ENCODE data around the gene NADK2.
"Not testable (repeated sequence)": the region's sequence is repeated elsewhere in the genome, so short reads cannot be mapped to it uniquely, and the experiment has no call there.

NADK2 gene, protein sequence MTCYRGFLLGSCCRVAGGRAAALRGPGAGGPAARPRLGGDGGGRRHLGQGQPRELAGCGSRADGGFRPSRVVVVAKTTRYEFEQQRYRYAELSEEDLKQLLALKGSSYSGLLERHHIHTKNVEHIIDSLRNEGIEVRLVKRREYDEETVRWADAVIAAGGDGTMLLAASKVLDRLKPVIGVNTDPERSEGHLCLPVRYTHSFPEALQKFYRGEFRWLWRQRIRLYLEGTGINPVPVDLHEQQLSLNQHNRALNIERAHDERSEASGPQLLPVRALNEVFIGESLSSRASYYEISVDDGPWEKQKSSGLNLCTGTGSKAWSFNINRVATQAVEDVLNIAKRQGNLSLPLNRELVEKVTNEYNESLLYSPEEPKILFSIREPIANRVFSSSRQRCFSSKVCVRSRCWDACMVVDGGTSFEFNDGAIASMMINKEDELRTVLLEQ

DNA sequence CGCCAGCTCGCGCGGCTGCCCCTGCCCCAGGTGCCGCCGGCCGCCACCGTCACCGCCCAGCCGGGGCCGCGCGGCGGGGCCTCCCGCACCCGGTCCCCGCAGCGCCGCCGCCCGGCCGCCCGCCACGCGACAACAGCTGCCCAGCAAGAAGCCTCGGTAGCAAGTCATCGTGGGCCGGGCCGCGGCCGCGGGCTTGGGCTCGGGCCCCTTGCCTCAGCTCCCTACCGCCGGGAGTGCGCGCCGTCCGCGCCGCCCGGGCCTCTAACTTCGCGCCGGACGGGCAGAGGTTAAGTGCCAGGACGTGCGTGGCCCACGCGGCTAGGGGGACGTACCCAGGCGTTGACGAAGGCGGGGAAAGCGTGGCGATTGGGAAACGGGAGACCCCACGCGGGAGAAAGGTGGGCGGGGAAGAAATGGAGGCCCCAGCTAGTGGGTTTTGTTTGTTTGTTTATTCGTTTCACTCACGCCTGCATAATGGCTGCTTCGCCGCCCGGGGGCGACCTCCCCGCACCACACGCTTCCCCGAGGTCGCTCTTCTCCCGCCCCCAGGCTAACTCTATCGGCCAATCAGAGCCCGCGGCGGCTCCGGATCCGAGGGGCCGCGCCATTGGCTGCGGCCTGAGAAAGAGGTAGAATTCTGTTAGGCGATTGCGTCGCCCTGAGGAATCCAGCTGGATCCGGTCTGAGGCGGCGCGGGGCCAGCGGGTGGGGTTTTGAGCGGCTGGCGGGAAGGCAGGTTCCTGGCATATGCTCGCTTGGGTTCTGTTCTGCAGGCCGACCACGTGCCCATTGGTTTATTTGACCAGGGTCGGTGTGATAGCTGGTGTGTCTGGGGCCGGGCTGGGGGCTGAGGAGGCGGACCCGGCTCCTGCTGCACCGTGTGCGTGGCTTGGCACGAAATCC is at the start of gene NADK2:
Gene NADK2 (minus strand): TSS at position 295 of the 903 bp plus-strand sequence. CDS start 127 bp downstream, at position 168.
- peak; percentile 96 for DNase-seq

DNA sequence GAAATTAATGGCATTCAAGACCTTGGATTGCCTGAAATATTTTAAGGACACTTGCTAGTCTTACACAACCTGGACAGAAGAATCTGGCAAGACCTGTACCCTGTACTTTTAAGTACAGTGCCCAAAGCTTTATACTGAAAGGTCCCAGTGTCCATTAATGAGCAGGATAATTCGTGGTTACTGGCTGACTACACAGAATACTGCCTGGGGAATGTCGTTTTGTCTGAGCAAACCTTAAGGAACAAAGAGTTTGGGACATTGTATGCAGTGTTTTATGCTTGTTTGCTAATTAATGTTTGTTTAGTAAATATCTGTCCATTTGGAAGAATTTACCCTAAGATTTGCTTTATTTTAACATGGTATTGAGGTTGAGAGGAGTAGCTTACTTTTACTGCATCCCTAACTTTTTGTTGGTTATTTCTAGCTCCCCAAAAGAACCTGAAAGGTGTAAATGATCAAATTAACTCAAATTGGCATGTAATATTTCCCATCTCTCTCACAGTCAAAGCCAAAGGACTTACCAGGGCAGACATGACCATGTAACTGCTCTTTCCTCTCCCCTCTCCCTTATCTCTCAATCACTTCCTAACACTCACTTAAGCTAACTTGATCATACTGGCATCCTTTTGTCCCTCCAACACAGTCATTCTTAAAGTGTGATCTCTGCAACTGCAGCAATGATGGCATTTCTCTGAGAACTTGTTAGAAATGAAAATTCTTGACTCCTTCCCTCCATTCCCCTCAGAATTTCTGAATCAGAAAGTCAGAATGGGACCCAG is 44.3 kb upstream of the NADK2 start:
- DNase-seq, result no peak

DNA sequence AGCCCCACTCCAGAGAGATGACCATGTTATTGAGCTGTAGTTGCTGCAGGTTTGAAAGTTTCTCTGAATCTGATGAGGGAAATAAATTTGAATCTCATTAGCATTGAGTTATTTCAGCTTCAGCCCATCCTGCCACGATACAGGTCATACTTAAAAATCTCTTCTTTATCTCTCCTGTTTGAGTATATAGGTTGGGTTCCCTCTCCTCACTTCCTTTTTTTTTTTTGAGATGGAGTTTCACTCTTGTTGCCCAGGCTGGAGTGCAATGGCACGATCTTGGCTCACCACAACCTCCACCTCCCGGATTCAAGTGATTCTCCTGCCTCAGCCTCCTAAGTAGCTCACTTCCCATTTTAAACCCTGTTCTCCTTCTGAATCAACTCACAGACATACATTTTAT is 42.0 kb upstream of the NADK2 start:
- DNase-seq, result not testable (repeated sequence)

DNA sequence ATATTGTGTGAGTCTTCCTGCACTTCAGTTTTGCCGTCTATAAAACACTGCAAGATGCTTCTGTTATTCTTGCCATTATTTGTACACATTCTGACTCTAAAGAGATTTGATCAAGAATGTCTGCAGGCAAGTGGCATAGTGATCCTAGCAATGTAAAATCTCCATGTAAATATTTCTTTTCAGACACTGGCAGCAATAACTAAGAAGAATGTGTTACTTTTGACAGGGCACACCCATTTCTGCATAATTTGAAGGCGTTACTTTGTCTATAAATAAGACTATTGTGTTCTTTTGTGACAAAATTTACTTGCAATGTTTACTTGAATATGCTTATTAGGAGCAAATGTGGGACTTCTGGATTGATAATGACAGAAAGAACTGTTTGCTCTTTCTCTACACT is 39.9 kb upstream of the NADK2 start:
- no peak for DNase-seq

DNA sequence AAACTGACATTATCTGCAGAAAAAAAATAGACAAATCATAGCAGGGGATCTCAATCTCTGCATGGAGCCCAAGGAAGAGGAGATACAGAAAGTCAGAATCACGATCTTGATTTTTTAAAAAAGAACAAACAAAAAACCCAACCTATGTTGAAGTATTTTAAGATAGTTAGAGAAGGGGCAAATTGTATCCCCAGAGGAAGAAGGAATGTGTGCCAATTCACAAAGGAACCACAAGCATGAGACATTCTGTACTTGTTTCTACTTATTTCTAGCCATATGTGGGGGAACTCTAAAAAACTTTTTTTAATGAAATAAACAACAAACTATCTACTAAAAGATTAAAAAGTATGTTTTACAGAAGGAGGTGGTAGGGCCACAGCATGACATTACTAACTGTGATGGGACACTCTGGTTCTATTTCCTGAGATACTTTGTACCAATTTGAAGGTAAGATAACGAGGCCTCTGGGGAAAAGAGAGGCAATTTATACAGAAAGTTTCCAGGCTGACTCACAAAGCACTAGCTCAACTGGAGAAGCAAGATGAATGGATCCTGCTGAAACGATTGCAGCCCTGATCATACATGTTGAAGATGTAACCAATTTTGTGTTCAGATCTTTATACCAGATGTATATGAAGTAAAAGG is 37.5 kb upstream of the NADK2 start:
- DNase-seq, result no peak

DNA sequence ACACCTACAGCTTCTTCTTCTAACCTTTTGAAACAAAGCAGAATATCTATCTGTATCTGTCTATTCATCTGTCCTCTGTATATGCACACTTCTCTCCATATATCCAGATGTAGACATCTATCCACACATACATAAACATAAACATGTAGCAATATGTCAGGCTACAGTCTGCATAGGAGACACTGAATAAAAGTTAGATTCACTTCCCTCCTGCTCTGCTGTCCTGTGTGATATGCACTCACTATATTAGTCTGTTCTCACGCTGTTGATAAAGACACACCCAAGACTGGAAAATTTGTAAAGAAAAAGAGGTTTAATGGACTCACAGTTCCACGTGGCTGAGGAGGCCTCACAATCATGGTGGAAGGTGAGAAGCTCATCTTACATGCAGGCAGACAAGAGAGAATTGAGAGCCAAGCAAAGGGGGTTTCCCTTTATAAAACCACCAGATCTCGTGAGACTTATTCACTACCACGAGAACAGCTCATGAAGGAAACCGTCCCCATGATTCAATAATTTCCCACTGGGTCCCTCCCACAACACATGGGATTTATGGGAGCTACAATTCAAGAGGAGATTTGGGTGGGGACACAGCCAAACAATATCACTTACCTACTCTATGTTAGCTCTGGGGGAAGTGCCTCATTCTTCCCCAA is 35.9 kb upstream of the NADK2 start:
- no peak for DNase-seq

DNA sequence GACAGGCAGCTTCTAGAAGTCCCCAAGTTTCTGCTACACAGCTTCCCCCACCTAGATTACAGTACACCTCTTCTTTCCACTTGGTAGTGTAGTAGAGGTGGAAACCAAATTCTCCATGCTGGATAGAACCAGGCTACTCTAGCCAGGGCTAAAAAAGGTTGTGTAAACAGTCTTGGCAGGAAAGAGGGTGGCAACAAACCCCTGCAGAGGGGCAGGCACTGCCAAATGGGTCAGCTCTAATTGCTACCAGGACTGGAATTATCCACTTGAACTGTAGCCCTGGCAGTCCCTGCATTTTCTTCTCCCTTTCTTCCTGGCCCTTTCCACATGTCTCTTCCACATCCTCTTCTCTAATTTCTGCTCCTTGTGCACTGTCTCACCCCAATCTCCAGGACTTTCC is 35.1 kb upstream of the NADK2 start:
- DNase-seq, result no peak

DNA sequence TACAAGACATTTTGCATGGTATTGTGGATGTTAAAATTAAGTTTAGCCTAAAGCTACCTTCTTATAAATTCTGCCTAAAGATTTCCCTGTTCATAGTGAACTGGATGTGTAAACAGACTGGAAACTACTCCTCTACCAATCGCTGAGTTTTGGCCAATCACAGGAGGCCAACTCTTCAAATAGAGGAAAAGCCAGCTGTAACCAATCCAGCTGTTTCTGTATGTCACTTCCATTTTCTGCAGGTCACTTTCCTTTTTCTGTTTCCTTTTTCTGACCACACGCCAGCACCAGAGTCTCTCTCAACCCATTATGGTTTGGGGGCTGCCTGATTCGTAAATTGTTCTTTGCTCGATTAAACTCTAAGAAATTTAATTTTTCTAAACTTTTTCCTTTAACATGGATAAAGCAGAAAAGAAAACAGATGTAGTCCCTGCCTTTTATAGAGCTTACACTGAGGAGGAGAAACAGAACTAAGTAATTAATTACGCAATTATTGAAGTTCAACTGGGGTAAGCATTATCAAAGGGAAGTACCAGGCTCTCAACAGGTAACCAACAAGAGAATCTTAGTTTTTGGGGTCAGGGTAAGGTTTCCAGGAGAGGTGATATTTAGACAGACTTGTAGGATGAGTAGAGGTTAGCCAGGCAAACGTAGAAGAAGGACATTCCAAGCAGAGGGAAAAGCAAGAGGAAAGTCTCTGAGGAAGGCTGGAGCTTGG is 32.2 kb upstream of the NADK2 start:
- no peak for DNase-seq

DNA sequence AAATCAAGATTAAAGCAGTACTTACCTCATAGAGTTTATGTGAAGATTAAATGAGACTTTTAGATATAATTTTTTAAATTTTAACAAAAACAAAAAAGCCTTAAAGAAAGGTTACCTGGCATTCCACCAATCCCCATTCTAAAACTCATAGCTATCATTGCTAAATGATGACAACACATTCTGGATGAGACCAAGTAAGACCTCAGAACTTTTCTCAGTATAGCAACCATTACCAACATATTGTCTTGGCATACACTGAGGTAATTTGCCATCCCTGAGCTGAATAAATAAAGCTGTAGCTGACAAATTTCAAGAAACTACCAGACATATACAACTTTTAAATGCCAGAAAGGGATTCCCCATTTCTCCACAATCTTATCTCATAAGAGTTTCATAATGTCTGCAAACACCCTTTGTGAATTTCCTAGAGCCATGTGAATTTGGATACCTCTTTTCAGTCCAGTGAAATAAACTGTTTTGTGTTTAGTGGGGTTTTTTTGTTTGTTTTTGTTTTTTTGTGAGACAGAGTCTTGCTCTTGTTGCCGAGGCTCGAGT is 30.5 kb upstream of the NADK2 start:
- DNase-seq, result no peak

DNA sequence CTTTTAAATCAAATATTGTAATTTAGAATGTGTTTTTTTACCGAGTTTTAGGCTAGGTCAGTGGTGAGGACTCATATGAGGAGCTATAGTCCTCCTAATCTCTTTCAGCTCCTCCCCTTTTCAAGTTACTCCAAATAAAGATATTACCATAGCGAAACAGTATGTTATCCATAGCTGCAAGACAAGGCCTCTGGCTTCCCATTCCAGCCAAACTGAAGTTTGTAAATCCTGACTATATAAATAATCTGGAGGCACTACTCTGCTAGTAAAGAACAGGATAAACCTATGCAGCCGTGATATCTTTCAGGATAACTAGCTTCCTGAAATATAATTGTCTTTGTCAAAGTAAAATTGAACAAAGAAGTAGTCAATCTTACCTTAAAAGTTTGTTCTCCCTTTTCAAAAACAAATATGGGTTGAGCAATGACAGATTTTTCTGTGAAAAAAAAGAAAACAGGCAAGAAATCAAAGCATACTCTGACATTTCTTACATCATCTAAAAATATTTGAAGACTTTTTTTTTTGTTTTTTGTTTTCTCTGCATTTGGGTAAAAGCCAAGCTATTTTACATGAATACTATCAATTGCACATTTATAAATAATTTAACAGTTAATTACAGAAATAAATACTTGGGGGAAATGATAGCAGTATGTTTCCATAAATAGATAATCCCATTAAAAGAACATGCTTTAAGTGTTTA is 29.3 kb upstream of the NADK2 start:
- DNase-seq, result no peak

DNA sequence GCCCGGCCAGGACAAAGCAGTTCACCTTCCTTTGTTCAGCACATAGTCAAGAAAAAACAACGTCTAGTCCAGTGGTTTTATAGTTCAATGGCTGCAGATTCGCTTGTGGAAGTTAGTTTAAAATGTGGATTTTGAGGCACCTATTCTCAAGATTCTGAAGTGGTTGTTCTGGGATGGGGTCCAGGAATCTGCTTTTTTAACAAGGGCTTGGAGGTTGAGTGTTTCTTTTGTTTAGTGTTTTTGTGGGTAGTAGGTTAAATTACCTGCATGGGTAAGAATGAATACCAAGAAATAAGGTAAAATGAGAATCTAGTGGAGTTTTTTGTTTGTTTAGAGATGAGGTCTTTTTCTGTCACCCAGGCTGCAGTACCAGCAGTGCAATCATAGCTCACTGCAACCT is 28.4 kb upstream of the NADK2 start:
- no peak for DNase-seq

DNA sequence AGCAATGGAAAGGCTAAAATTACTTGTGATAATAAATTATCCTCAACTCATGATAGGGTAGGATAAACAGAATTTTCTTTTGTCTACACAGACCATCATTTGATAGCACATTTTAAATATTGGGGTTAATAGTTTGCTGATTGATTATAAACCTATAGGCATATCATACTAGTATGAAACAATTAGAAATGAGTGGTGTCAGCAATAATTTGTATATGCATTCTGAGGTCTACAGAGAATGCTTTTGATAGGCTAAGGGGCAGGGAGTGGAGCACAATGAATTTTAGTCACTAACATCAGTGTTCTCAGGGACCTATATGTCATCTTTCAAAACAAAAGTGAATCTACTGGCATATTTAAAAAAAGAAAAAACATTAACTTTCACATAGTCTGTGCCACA is 27.8 kb upstream of the NADK2 start:
- DNase-seq, result no peak

DNA sequence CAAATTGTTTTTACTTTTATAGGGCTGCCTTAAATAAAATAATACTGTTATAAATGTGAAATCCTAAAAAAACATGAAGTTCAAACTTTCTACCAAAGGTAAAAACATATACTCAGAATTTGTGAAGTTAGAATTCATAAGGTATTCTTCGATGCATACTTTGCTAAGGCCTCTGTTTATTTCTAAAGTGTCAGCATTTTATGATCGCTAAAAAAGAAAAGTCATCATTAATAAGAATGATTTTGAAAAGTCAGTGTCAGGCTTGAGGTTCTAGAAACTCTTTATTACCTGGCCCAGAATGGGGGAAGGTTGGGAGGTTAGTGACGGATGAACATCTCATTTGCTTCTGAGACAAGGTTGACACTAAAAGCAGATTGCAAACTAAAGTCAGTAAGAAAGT is 26.2 kb upstream of the NADK2 start:
- no peak for DNase-seq

DNA sequence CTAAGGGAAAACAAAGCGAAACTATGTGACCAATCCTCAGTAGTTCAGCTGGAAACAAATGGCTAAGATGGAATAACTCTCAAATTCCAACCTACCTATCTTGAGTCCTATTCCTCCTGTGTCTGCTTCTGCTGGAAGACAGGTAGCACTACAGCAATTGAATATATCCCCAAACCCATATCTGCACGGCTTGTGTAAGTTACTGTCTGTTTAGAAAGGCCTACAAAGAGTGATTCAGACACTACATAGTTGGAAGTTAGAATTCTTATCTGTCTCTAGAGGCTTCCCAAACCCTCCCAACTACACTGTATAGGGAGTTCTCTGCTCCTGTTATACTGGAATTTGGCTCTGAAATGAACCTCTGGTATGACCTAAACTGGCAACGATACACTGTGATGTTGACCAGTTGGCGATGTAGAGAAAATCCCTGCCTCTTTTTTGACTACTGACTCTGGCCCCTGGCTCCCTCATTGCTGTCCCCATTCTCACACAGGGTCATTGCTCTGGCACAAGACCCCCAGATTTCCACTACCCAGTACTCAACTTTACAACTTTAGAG is 22.6 kb upstream of the NADK2 start:
- DNase-seq, result no peak

DNA sequence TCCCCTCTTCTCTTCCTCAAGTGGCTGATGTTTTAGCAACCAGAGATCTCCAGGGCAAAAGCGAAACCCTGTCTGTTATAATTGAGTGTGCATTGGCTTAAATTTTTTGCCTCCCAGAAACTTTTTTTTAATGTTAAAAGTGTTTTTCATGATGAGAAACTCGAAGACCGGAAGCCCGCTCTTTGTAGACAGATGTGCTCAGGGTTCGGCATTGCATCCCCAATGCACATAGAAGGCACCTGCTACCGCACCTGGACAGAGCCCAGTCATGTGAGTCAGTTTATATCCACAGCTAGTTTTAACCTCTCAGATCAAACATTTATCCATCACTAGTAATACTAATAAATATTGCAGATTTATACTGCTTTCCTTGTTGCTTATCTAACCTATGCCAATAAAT is 19.5 kb upstream of the NADK2 start:
- no peak for DNase-seq

DNA sequence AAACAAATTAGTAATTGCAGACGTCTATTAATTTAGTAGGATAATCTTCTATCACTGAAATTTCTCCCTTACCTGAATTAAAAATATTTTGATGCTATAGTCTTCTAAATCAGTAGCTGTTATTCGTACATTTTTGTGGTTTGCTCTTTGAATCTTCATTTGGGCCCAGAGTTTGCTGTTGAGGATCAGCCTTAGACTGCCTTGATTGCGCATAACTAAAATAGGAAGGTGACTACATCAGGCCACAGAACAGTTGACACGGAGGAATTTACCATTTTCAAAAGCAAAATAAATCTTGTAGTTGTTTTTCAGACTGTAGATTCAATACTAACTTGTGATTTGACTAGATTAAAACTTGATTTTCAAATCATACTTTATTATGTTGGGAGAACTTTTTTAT is 11.8 kb upstream of the NADK2 start:
- DNase-seq, result no peak

DNA sequence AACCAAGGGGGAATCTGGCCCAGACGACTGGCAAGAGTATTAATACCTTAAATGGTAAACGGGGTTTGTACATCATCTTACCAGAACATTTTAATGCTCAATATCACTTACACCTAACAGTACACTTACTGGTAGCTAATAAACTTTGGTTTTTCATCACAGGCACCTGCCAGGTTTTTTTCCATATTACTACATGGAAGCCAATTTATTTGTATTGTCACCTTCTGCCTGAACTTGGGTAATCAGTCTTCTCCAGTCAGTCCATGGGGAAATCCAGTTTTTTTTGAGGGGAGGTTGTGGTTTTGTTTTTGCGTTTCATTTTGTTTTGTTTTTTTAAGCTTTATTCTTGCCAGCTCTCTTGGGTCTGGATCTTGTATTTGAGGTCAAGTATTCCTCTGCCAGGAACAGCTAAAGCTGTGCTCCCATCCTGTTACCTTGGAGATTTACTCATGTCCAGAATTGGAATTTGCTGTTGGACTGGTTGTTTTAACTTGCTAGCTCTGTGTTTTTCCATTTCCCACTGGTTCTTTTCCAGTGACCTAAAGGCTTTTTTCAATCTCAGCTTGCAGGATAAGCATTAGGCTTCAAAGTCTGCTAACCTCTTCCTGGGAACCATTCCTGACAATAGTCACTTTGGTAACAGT is 11.1 kb upstream of the NADK2 start:
- DNase-seq, result no peak

DNA sequence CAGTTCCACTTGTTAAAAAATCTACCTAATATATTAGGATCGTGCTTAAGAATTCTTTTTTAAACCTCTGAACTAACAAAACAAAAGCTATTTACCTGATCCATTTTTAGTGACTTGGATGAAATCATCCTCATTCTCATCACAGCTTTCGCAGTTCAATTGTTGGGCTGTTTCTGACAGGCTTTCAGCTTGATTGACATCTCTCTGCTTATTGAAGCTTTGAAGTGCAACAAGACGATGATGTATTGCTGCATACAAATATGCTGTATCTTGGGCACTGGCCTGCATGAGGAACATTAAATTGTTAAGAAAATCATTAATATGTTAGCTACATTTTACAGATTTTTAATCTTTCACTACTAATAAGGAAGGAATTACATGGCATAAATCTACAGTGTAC is 9.5 kb upstream of the NADK2 start:
- DNase-seq, result no peak

DNA sequence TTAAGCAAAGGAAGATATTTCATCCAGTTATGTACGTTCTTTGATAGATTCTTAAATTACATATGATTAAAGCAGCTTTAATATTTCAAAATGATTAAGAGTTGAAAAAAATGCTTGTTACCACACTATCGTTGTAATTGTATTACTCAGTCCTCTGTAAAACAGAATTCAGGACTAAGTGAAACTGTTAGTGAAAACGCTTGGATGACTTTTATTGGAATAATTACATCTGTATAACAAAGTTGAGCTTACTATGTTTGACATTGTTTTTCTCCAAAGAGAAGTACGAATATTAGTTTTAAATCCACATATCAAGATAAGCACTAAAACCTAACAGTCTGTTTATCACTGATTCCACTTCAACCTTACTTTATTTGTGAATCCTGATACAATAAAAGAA is 8.7 kb upstream of the NADK2 start:
- no peak for DNase-seq

All from cortex of kidney (tissue), 1 donor.